SKM-1 treated with dmso at 0.1 percent for 144 hours (cell line): ENCODE data around the gene PPP1R26.
A peak's percentile ranks its signal among the peaks of the same experiment; 100 is the strongest.

Experiments used
- DNase-seq: peaks from one replicate; lab custom pipeline; 2025; ENCODE audit not compliant: unreplicated experiment; lab: John Stamatoyannopoulos, UW

PPP1R26 gene

GRCh38 chr9:135486267-135487065 lies 6.9 kb downstream of the PPP1R26 start:
- DNase-seq: no peak

- DNase-seq: no peak
Measured at GRCh38 chr9:135487281-135488012, 7.9 kb downstream of the PPP1R26 start.

- DNase-seq: no peak
Measured at GRCh38 chr9:135488013-135488330, 8.4 kb downstream of the PPP1R26 start.

GRCh38 chr9:135488527-135488926 lies 8.9 kb downstream of the PPP1R26 start:
- DNase-seq: no peak

GRCh38 chr9:135489188-135489906 lies 9.8 kb downstream of the PPP1R26 start:
- no peak for DNase-seq

GRCh38 chr9:135490166-135490870 lies 10.7 kb downstream of the PPP1R26 start:
- DNase-seq: no peak

- DNase-seq: no peak
Measured at GRCh38 chr9:135490980-135491464, 11.4 kb downstream of the PPP1R26 start.

- DNase-seq: no peak
Measured at GRCh38 chr9:135491764-135492163, 12.2 kb downstream of the PPP1R26 start.

- DNase-seq: no peak
Measured at GRCh38 chr9:135492886-135493669, 13.5 kb downstream of the PPP1R26 start.

GRCh38 chr9:135494791-135495559 lies 15.4 kb downstream of the PPP1R26 start:
- no peak for DNase-seq

- no peak for DNase-seq
Measured at GRCh38 chr9:135498381-135499126, 19.0 kb downstream of the PPP1R26 start.

GRCh38 chr9:135499326-135500070 lies 19.9 kb downstream of the PPP1R26 start:
- peak; percentile 75 for DNase-seq

- DNase-seq: no peak
Measured at GRCh38 chr9:135500071-135500524, 20.5 kb downstream of the PPP1R26 start.

- peak; percentile 77 for DNase-seq
Measured at GRCh38 chr9:135500525-135501260, 21.1 kb downstream of the PPP1R26 start, which contains the start of gene MRPS2. Gene MRPS2 (plus strand): TSS chr9:135500682. CDS start chr9:135500711, 29 bp downstream.

GRCh38 chr9:135501261-135502167 lies 21.9 kb downstream of the PPP1R26 start:
- DNase-seq: no peak
